Measurements from ENCODE around the gene BRD2.

DNA sequence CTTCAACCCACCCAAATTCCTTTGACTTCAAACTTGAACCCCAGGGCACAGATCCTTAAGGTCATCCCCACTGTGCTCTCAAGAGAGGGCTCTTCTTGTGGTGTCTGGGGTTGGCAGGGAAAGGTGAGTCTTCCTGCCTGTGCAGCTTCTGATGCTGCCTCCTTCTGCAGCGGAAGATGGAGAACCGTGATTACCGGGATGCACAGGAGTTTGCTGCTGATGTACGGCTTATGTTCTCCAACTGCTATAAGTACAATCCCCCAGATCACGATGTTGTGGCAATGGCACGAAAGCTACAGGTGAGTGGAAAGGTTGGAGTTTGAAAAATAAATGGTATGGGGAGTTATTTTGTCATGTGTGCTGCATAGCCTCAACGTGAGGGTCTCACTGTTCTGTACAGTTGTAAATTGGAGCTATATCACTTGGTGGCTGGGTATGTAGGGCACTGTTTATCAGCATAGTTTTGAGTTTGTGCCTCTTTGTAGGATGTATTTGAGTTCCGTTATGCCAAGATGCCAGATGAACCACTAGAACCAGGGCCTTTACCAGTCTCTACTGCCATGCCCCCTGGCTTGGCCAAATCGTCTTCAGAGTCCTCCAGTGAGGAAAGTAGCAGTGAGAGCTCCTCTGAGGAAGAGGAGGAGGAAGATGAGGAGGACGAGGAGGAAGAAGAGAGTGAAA lies 9.0 kb downstream of the BRD2 start:
- TF ChIP-seq TFCP2L1 (CRISPR knock-in tag; IDR thresholded peaks at IDR 0.05) (no peak), POLR2AphosphoS2 (conservative IDR thresholded peaks at IDR 0.05; ENCODE audit: low read length) (no peak), POLR2A (IDR thresholded peaks at IDR 0.05; ENCODE audit: low read length) (no peak), CHD2 (IDR thresholded peaks at IDR 0.05; ENCODE audit: low read length, partially characterized antibody) (no peak), HMGXB4 (CRISPR knock-in tag; IDR thresholded peaks at IDR 0.05; ENCODE audit: borderline replicate concordance) (no peak), PHF8 (IDR thresholded peaks at IDR 0.05; ENCODE audit: borderline replicate concordance, low read depth) (no peak), RAD21 (conservative IDR thresholded peaks at IDR 0.05 in 1 of 2, IDR thresholded peaks at IDR 0.05 in 1 of 2) (no peak), ESRRA (IDR thresholded peaks at IDR 0.05; ENCODE audit: borderline replicate concordance, low read length) (no peak), HDAC2 (IDR thresholded peaks at IDR 0.05) (no peak), SMC3 (IDR thresholded peaks at IDR 0.05) (no peak)
- TF ChIP-seq, protein P1, sequence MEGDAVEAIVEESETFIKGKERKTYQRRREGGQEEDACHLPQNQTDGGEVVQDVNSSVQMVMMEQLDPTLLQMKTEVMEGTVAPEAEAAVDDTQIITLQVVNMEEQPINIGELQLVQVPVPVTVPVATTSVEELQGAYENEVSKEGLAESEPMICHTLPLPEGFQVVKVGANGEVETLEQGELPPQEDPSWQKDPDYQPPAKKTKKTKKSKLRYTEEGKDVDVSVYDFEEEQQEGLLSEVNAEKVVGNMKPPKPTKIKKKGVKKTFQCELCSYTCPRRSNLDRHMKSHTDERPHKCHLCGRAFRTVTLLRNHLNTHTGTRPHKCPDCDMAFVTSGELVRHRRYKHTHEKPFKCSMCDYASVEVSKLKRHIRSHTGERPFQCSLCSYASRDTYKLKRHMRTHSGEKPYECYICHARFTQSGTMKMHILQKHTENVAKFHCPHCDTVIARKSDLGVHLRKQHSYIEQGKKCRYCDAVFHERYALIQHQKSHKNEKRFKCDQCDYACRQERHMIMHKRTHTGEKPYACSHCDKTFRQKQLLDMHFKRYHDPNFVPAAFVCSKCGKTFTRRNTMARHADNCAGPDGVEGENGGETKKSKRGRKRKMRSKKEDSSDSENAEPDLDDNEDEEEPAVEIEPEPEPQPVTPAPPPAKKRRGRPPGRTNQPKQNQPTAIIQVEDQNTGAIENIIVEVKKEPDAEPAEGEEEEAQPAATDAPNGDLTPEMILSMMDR (IDR thresholded peaks at IDR 0.05), result no peak
